ENCODE measurements around the gene CCDC146.

Gene CCDC146

DNA sequence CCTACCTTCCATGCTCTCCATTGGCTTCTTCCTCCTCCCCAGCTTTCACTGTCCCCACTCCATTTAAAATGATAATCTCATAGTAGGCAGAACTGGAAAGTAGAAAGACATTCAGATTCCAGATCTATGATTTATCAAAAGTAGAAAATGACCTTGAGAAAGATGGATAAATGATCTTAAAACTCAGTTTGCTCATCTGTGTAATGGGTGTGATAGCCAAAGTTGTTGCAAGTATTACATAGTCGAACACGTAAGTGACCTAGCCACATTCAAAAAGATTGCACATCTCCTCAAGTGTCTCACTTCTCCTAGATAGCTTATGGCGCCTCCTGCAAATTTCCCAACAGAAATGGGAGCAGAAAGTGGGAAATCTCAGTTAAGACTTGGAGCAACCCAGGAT is 167.0 kb downstream of the CCDC146 start:
- TF ChIP-seq, protein P1, sequence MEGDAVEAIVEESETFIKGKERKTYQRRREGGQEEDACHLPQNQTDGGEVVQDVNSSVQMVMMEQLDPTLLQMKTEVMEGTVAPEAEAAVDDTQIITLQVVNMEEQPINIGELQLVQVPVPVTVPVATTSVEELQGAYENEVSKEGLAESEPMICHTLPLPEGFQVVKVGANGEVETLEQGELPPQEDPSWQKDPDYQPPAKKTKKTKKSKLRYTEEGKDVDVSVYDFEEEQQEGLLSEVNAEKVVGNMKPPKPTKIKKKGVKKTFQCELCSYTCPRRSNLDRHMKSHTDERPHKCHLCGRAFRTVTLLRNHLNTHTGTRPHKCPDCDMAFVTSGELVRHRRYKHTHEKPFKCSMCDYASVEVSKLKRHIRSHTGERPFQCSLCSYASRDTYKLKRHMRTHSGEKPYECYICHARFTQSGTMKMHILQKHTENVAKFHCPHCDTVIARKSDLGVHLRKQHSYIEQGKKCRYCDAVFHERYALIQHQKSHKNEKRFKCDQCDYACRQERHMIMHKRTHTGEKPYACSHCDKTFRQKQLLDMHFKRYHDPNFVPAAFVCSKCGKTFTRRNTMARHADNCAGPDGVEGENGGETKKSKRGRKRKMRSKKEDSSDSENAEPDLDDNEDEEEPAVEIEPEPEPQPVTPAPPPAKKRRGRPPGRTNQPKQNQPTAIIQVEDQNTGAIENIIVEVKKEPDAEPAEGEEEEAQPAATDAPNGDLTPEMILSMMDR (conservative IDR thresholded peaks at IDR 0.05) = no peak
- no peak for TF ChIP-seq ZFX (IDR thresholded peaks at IDR 0.05)
- H3K27ac ChIP-seq = no peak overlapping the region

DNA sequence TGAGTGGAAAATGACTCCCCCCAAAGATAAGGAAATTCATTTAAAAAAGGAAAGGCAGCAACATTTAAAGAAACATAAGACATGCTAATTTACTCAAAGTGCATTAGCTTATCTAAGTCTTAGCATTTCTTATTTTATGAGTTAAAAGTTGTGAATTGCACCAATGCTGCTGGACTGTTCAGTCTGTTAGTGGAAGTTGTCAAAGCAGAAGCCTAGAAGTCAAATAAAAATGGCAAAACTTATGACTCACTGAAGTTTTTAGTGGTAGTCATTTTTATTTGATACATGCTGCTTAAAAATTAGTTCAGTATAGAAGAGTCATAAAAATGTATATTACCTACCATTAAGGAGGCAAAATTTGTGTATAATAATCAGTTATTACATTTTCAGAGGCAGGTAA is 168.0 kb downstream of the CCDC146 start:
- no peak overlapping the region for H3K27ac ChIP-seq
- TF ChIP-seq ZFX (IDR thresholded peaks at IDR 0.05) = no peak
- TF ChIP-seq, protein P1 (conservative IDR thresholded peaks at IDR 0.05) = no peak

DNA sequence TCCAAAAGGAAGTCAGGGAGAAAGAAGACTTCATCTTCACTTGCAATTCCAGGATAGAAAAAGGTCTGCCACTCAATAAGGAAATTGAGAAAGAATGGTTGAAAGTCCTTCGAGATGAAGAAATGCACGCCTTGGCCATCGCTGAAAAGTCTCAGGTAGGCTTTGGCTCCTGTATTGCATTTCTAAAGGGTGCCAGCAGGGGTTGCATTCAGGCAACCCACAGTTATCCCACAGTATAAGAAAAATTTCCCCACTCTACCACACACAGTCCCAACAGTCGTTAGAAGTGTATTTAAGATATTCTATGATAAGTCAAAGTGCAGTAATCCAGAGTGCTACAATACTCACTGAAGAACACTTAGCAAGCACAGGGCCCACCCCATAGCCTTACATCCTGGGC is 170.6 kb downstream of the CCDC146 start:
- TF ChIP-seq, protein P1 (conservative IDR thresholded peaks at IDR 0.05) = peak; percentile 24
- TF ChIP-seq ZFX (IDR thresholded peaks at IDR 0.05) = no peak
- H3K27ac ChIP-seq = no peak overlapping the region

DNA sequence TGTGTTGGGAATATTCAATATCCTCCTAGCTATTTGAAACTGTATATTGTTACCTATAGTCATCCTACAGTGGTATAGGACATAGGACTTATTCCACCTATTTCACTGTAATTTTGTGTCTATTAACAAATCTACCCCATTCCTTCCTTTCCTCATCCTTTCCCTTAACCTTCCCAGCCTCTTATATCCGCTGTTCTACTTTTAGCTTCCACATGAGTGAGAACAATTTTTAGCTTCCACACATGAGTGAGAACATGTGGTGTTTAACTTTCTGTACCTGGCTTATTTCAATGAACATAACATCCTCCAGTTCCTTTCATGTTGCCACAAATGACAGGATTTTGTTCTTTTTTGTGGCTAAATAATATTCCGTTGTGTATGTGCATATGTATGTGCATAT is 173.1 kb downstream of the CCDC146 start:
- no peak for TF ChIP-seq ZFX (IDR thresholded peaks at IDR 0.05)
- TF ChIP-seq, protein P1 (conservative IDR thresholded peaks at IDR 0.05) = no peak
- no peak overlapping the region for H3K27ac ChIP-seq

DNA sequence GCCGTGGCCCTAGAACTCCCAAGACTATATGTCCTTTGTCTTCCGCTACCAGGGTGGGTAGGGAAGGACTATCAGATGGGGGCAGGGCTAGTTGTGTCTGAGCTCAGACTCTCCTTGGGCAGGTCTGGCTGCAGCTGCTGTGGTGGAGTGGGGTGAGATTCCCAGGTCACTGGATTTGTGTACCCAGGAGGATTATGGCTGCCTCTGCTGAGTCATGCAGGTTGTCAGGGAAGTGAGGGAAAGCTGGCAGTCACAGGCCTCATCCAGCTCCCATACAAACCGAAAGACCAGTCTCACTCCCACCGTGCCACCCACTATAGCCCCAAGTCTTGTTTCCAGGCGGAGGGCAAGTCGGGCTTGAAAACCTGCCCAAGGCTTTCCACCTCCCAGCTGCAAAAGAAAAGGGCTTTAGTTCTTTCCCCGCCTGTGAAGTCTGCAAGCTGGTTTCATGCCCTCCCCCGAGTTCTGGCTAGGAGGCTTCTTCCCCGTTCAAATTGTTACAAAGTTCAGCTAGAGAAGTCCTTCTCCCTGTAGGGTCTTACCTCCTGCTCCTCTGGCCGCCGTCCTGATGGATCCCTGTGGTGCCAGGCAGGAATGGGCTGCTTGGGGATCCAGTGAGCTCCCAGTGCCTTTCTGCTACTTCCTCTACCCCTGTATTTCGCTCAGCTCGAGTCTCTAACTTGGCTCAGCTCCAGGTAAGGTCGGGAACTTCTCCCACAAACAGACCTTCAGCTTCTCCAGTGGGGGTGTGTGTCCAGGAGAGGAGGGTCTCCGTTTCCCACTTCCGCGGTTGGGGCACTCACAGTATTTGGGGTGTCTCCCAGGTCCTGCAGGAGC is 184.0 kb downstream of the CCDC146 start:
- H3K27ac ChIP-seq = no peak overlapping the region; the same call in 1 of the 2 replicates

DNA sequence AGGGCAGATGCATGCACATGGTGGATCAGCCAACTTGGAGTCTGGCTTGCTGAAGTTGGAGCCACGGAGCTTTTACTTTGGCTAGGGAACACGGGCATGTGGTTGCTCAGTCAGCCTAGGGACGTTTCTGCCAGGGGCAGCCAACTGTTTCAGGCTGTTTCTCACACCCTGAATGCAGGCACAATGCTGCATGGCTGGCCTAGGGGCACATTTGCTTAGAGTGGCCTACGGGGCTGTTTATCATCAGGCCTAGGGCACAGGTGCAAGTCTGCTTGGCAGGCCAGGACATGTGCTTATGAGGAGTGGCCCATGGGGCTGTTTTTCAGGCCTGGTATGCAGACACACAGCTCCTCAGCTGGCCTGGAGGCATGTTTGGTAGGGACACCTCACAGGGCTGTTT is 186.4 kb downstream of the CCDC146 start:
- no peak overlapping the region for H3K27ac ChIP-seq
- TF ChIP-seq ZFX (IDR thresholded peaks at IDR 0.05) = no peak
- TF ChIP-seq, protein P1 (conservative IDR thresholded peaks at IDR 0.05) = no peak

More for the DNA sequence above, 184.0 kb downstream of the CCDC146 start:
- no peak for TF ChIP-seq ZFX (IDR thresholded peaks at IDR 0.05)
- TF ChIP-seq, protein P1 (conservative IDR thresholded peaks at IDR 0.05) = no peak

DNA sequence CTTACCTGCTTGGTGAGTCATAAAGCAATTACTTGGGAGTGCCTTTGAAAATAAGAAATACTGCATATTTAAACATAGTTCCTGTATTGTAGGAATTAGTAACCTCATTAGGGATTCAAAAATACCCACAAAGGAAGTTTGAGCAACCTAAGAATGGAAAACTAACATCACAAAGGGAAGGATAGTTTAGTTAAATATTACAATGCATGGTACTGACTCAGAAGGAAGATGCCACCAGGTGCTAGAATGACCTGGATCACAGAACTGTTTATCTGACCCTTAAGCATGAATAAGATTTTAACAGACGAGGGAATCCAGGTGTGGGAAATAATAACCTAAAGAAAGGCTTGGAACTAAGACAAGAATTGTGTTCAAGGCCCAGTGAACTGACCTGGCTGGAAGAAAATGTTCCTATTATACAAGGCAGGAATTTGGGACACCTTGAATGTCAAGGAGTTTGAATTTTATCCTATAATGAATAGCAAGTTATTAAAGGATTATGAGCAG is 187.4 kb downstream of the CCDC146 start:
- H3K27ac ChIP-seq = no peak overlapping the region
- no peak for TF ChIP-seq ZFX (IDR thresholded peaks at IDR 0.05)
- TF ChIP-seq, protein P1 (conservative IDR thresholded peaks at IDR 0.05) = no peak

Measured in C4-2B (cell line).